GM23248 (cell line): ENCODE data around the gene DNAH14.

Source experiments
- EZH2 ChIP-seq: fragments of 200-600 bp; sonication (generic); IDR thresholded peaks from 2 replicates; pipeline ENCODE4 v1.6.1; 2018; ENCODE audit warnings: antibody characterized with exemption, mild to moderate bottlenecking; ENCODE audit not compliant: insufficient read depth, poor library complexity, severe bottlenecking
- EZH2phosphoT487 ChIP-seq: fragments of 200-600 bp; sonication (generic); IDR thresholded peaks from 2 replicates; pipeline ENCODE4 v1.6.1; 2018; ENCODE audit warnings: antibody characterized with exemption, moderate library complexity, mild to moderate bottlenecking, low read depth; ENCODE audit not compliant: insufficient read depth

DNA sequence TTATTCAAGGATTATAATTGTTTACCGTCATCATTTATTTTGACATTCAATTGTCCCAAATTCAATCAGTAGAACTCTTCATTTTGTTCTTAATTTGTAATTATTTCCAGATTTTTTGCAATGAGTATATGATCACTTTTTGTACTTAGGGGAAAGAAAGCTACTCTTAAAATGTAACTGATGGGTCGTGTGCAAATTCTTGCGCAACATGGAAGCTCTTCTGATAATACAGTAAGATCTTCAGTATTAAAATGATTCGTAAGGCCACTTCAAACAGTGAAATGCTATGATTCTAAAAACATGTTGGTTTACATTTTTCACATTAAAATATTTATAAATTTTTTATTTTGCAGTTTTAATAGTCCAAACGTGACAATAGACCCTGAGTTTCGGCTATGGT is 435.0 kb downstream of the DNAH14 start:
- TF ChIP-seq EZH2 (no peak), EZH2phosphoT487 (no peak)
